Measurements from ENCODE around the gene SNRPD3. TPM values are rescaled to one million over a fixed set of nuclear protein-coding genes. Genes with fewer than 3 reads are reported as not detected.

The SNRPD3 gene
- total RNA-seq, 1 donor from 2014 or later: 66.8 TPM

DNA sequence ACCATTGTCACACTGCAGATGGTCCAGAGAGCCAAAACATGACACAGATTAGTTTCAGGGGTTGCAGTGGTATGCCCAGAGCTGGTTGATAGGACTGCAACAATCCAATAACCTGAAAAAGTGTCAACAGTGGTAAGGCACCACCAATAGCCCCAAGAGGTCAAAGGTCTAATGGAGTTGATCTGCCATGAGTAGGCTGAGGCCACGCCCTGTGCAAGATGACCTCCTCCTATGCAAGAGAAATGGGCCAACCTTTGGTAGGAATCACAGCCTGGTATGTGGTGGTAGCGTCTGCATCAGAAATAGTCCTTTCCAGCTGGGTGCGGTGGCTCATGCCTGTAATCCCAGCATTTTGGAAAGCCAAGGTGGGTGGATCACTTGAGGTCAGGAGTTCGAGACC, 20.5 kb upstream of the SNRPD3 start:
- H3K27ac ChIP-seq: no peak overlapping the region
- no peaks in the 10 kb centered on the region for H3K9me3 ChIP-seq
- no peak overlapping the region for H3K4me3 ChIP-seq
- intact Hi-C loops (cut with DNase I): no loop called here
- peaks cover 9% of the 10 kb centered on the region for H3K4me1 ChIP-seq
- H3K27me3 ChIP-seq (ENCODE audit: low read depth): no peaks in the 10 kb centered on the region
- ATAC-seq (no peak), DNase-seq (no peak)
- TF ChIP-seq CTCF (IDR thresholded peaks at IDR 0.05): no peak
- peaks cover 20% of the 10 kb centered on the region for H3K36me3 ChIP-seq

- no peak for DNase-seq
- peaks cover 27% of the 10 kb centered on the region for H3K36me3 ChIP-seq
- intact Hi-C loops (cut with DNase I): no loop called here
- H3K4me1 ChIP-seq: peaks cover 9% of the 10 kb centered on the region
- H3K9me3 ChIP-seq: no peaks in the 10 kb centered on the region
- no peak overlapping the region for H3K4me3 ChIP-seq
- H3K27ac ChIP-seq: no peak overlapping the region
- no peak for ATAC-seq
- H3K27me3 ChIP-seq (ENCODE audit: low read depth): no peaks in the 10 kb centered on the region
- TF ChIP-seq CTCF (IDR thresholded peaks at IDR 0.05): no peak
Measured at GRCh38 chr22:24536089-24536488, 19.7 kb upstream of the SNRPD3 start.

- Histone ChIP-seq H3K4me3 (no peak overlapping the region), H3K9me3 (no peaks in the 10 kb centered on the region), H3K4me1 (peaks cover 29% of the 10 kb centered on the region), H3K27ac (no peak overlapping the region), H3K27me3 (ENCODE audit: low read depth) (no peaks in the 10 kb centered on the region), H3K36me3 (peaks cover 70% of the 10 kb centered on the region)
- ATAC-seq: no peak
- no peak for DNase-seq
- intact Hi-C loops (cut with DNase I): no loop called here
- TF ChIP-seq CTCF (IDR thresholded peaks at IDR 0.05): no peak
Measured at GRCh38 chr22:24540470-24540869, 15.3 kb upstream of the SNRPD3 start.

- Histone ChIP-seq H3K27ac (peak overlapping the region; percentile 46), H3K27me3 (ENCODE audit: low read depth) (no peaks in the 10 kb centered on the region), H3K4me3 (no peak overlapping the region), H3K9me3 (no peaks in the 10 kb centered on the region), H3K4me1 (peaks cover 32% of the 10 kb centered on the region), H3K36me3 (peaks cover 79% of the 10 kb centered on the region)
- no peak for ATAC-seq
- intact Hi-C loops (cut with DNase I): no loop called here
- TF ChIP-seq CTCF (IDR thresholded peaks at IDR 0.05): no peak
- no peak for DNase-seq
Measured at GRCh38 chr22:24541681-24542515, 13.9 kb upstream of the SNRPD3 start.

DNA sequence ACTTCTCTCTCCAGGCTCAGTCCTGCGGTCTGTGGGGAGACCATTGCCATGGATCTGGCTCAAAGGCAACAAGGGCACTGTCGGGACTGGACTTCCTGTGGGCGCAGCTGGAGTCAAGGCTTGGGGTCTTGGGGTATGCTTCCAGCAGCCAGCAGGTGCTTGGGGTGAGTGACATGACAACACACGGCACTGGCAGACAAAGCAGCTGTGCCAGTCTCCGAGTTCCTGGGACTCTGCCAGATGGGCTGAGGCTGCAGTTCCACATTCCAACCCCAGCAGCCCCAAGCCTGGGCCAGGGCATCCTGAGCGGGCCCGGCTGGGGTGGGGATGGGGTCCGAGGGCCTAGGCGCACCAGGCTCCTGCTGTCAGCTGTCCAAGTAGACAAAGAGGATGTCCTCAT, 13.2 kb upstream of the SNRPD3 start:
- intact Hi-C loops (cut with DNase I): no loop called here
- no peak overlapping the region for H3K4me3 ChIP-seq
- DNase-seq: peak; percentile 66
- H3K36me3 ChIP-seq: peaks cover 86% of the 10 kb centered on the region
- peak overlapping the region; percentile 46 for H3K27ac ChIP-seq
- peaks cover 32% of the 10 kb centered on the region for H3K4me1 ChIP-seq
- ATAC-seq: peak; percentile 57 to 76
- no peaks in the 10 kb centered on the region for H3K9me3 ChIP-seq
- no peak for TF ChIP-seq CTCF (IDR thresholded peaks at IDR 0.05)
- no peaks in the 10 kb centered on the region for H3K27me3 ChIP-seq (ENCODE audit: low read depth)

All from lower lobe of right lung (tissue), 2 donors.